ENCODE measurements around the gene SMARCAL1.

- TF ChIP-seq CTCF (IDR thresholded peaks at IDR 0.05) (no peak), POLR2AphosphoS5 (IDR thresholded peaks at IDR 0.05) (no peak), EP300 (IDR thresholded peaks at IDR 0.05) (no peak)
Measured at GRCh38 chr2:216467845-216468244, 55.6 kb downstream of the SMARCAL1 start.
